Measurements from ENCODE around the gene CASP9.

The CASP9 gene

GRCh38 chr1:15524021-15524282 is at the start of gene CASP9:
CASP9 (minus strand) TSS chr1:15524215; CDS start chr1:15524200, 15 bp downstream.
- no peak for DNase-seq

GRCh38 chr1:15573477-15573876 is 49.5 kb upstream of the CASP9 start:
- DNase-seq = no peak

- DNase-seq = no peak
These were observed 47.3 kb upstream of the CASP9 start for GRCh38 chr1:15571266-15571665.

GRCh38 chr1:15570861-15571260 is 46.8 kb upstream of the CASP9 start:
- DNase-seq = no peak

- DNase-seq = no peak
These were observed 44.5 kb upstream of the CASP9 start for GRCh38 chr1:15568387-15569073.

- DNase-seq = no peak
These were observed 35.3 kb upstream of the CASP9 start for GRCh38 chr1:15559189-15559810.

- DNase-seq = no peak
These were observed 34.5 kb upstream of the CASP9 start for GRCh38 chr1:15558516-15558915.

- no peak for DNase-seq
These were observed 33.6 kb upstream of the CASP9 start for GRCh38 chr1:15557594-15557993.

- DNase-seq = no peak
These were observed 33.0 kb upstream of the CASP9 start for GRCh38 chr1:15557008-15557407.

GRCh38 chr1:15550573-15550972 is 26.6 kb upstream of the CASP9 start:
- DNase-seq = no peak

- no peak for DNase-seq
These were observed 22.6 kb upstream of the CASP9 start for GRCh38 chr1:15546641-15547040.

- no peak for DNase-seq
These were observed 19.9 kb upstream of the CASP9 start for GRCh38 chr1:15543589-15544568.

- no peak for DNase-seq
These were observed 19.2 kb upstream of the CASP9 start for GRCh38 chr1:15543251-15543588.

- no peak for DNase-seq
These were observed 18.6 kb upstream of the CASP9 start for GRCh38 chr1:15542388-15543250.

GRCh38 chr1:15541231-15541792 is 17.3 kb upstream of the CASP9 start:
- no peak for DNase-seq

- DNase-seq = no peak
These were observed 16.2 kb upstream of the CASP9 start for GRCh38 chr1:15540186-15540585.

- no peak for DNase-seq
These were observed 14.8 kb upstream of the CASP9 start for GRCh38 chr1:15538771-15539170.

GRCh38 chr1:15531682-15532081 is 7.7 kb upstream of the CASP9 start:
- DNase-seq = no peak

- DNase-seq = no peak
These were observed 7.0 kb upstream of the CASP9 start for GRCh38 chr1:15531003-15531402.

- peak; percentile 99 for DNase-seq
These were observed 2.7 kb upstream of the CASP9 start, which contains the start of gene DNAJC16 for GRCh38 chr1:15526490-15527339. DNAJC16 (plus strand) TSS chr1:15526848; CDS start chr1:15529106, 2,258 bp downstream.

- DNase-seq = no peak
These were observed 2.0 kb upstream of the CASP9 start for GRCh38 chr1:15526021-15526489.
